Stomach (tissue), 9 donors: Measurements from ENCODE around the gene GDF15. TPM values are rescaled to one million over a fixed set of nuclear protein-coding genes. Genes with fewer than 3 reads are reported as not detected.
A peak's percentile ranks its signal among the peaks of the same experiment; 100 is the strongest.

Source experiments
- DNase-seq, 2 donors: peaks; one replicate each; pipeline versions ENCODE4 v3.0.0 to v3.0.0-alpha.2; 2013 to 2019
- H3K27ac ChIP-seq, 5 donors: fragments of 200-600 bp in 4 of 5; sonication (generic) in 4 of 5; one replicate each; pipeline ENCODE4 v1.5.1; 2013 to 2019; ENCODE audit warnings: mild to moderate bottlenecking in 1 of 5, moderate library complexity in 1 of 5
- H3K27me3 ChIP-seq, 3 donors: fragments of 200-600 bp; sonication (generic); one replicate each; pipeline ENCODE4 v1.5.1; 2017 to 2019; ENCODE audit warnings: mixed run types in 1 of 3
- H3K36me3 ChIP-seq, 4 donors: fragments of 200-600 bp; sonication (generic); 1 replicate in 3 of 4; 2 replicates in 1 of 4; pipeline ENCODE4 v1.5.1; 2016 to 2019
- H3K4me1 ChIP-seq, 4 donors: fragments of 200-600 bp; sonication (generic); one replicate each; pipeline ENCODE4 v1.5.1; 2016 to 2019
- H3K4me3 ChIP-seq, 4 donors: fragments of 200-600 bp; sonication (generic) in 3 of 4; one replicate each; pipeline ENCODE4 v1.5.1; 2016 to 2019; ENCODE audit warnings: mild to moderate bottlenecking in 1 of 4
- H3K9me3 ChIP-seq, 4 donors: fragments of 200-600 bp; sonication (generic); one replicate each; pipeline ENCODE4 v1.5.1; 2016 to 2019
- EP300 ChIP-seq: sonication (generic); formaldehyde crosslinking; IDR thresholded peaks from one replicate; pipeline ENCODE4 v1.6.1; 2017; ENCODE audit warnings: antibody characterized with exemption
- POLR2A ChIP-seq, 4 donors: fragments of 450-650 bp; IDR thresholded peaks; one replicate each; pipeline ENCODE4 v1.6.1; 2016; ENCODE audit warnings: antibody characterized with exemption in 4 of 4, control low read depth in 2 of 4, mild to moderate bottlenecking in 1 of 4, moderate library complexity in 1 of 4
- POLR2AphosphoS5 ChIP-seq, 3 donors: sonication (generic); formaldehyde crosslinking; IDR thresholded peaks; one replicate each; pipeline ENCODE4 v1.6.1; 2016; ENCODE audit warnings: antibody characterized with exemption in 3 of 3
- WGBS, 5 donors: extraction: QIAGEN DNeasy Blood & Tissue Kit in 3 of 5; methylation state at CpG; one replicate each; pipeline versions ENCODE4 v1.1.5 to v1.1.7; 2013 to 2018; 5-methylcytosine and 5-hydroxymethylcytosine counted together
- intact Hi-C: fragments of 100-400 bp; cut with DNase I; formaldehyde crosslinking; loops from one replicate; pipeline ENCODE4 v1.15.1; 2023; ENCODE audit warnings: low total_unique reads
- polyA plus RNA-seq, 3 donors: library from polyadenylated mRNA; stranded (reverse); fragments of 200-250 nt; gene quantifications; one replicate each; pipeline ENCODE4 v1.2.3, GENCODE V29; 2013
- total RNA-seq, 5 donors: library from RNA; depleted of rRNA; stranded (reverse); fragments of >200 nt; gene quantifications; one replicate each; pipeline versions ENCODE4 v1.1.0 to v1.2.3, GENCODE V29; 2014 to 2016
- TF ChIP-seq, protein P1 (sequence below), 7 experiments: fragments of 450-650 bp in 4 of 7; fragments of 200-600 bp in 3 of 7; sonication (generic) in 3 of 7; IDR thresholded peaks; one replicate each; pipeline ENCODE4 v1.5.1; 2016 to 2019; ENCODE audit warnings: antibody characterized with exemption in 7 of 7, control low read depth in 2 of 7, mild to moderate bottlenecking in 1 of 7
- donor health status: healthy with polysubstance abuse.
- donor health status: Bipolar disorder and iron deficiency.
- donor health status: healthy.

GDF15 gene
- total and polyA plus RNA-seq, 8 donors: 14.2 to 134 (median 45.7) TPM

DNA sequence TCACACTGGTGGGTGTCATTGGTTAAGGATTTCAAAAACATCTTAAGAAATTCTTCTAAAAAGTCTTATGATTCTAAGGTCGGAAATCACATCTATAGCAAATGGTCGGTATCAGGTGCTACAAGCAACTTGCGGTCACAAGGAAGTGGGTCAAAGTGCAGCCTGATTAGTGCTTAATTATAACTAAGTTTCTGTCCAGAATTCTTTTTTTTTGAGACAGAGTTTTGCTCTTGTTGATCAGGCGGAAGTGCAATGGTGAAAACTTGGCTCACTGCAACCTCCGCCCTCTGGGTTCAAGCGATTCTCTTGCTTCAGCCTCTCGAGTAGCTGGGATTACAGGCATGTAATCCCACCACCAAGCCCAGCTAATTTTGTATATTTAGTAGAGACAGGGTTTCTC is 1.2 kb upstream of the GDF15 start:
- Histone ChIP-seq H3K4me3 (no peak overlapping the region), H3K27ac (peak overlapping the region; percentile 77 to 84 (median 79)), H3K36me3 (peaks cover 0 to 13% (median 0%) of the 10 kb centered on the region in 4 donors), H3K27me3 (peaks cover 0 to 25% (median 0%) of the 10 kb centered on the region in 3 donors), H3K9me3 (no peaks in the 10 kb centered on the region), H3K4me1 (peaks cover 36 to 78% (median 53%) of the 10 kb centered on the region in 4 donors)
- DNase-seq: peak in 1 of 2 donors; percentile 80
- intact Hi-C loops: no loop called here
- TF ChIP-seq POLR2AphosphoS5 (IDR thresholded peaks at IDR 0.05) (peak in 1 of 3 donors; percentile 24), EP300 (no peak)
- TF ChIP-seq, protein P1, sequence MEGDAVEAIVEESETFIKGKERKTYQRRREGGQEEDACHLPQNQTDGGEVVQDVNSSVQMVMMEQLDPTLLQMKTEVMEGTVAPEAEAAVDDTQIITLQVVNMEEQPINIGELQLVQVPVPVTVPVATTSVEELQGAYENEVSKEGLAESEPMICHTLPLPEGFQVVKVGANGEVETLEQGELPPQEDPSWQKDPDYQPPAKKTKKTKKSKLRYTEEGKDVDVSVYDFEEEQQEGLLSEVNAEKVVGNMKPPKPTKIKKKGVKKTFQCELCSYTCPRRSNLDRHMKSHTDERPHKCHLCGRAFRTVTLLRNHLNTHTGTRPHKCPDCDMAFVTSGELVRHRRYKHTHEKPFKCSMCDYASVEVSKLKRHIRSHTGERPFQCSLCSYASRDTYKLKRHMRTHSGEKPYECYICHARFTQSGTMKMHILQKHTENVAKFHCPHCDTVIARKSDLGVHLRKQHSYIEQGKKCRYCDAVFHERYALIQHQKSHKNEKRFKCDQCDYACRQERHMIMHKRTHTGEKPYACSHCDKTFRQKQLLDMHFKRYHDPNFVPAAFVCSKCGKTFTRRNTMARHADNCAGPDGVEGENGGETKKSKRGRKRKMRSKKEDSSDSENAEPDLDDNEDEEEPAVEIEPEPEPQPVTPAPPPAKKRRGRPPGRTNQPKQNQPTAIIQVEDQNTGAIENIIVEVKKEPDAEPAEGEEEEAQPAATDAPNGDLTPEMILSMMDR (IDR thresholded peaks at IDR 0.05): no peak
- 31 to 61% (median 48%) methylated on average over 7 of the region's 7 CpGs for WGBS, 5 donors

DNA sequence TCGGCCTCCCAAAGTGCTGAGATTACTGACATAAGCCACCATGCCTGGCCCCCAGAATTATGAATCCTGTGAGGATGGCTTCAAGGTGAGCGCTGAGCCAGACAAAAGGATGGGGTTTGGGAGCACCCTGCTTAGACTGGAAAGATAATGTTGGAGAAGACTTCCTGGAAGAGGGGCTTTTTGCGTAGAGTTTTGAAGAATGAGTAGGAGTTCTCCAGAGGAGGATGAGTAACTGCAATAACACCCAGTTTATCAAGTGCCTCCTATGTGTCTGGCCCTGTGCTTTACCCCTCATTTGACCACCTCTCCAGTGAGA is 641 bp upstream of the GDF15 start:
- H3K27me3 ChIP-seq: peaks cover 0 to 25% (median 0%) of the 10 kb centered on the region in 3 donors
- no peak overlapping the region for H3K4me3 ChIP-seq
- peaks cover 31 to 73% (median 49%) of the 10 kb centered on the region in 4 donors for H3K4me1 ChIP-seq
- no peaks in the 10 kb centered on the region for H3K9me3 ChIP-seq
- intact Hi-C loops: no loop called here
- H3K27ac ChIP-seq: peak overlapping the region; percentile 77 to 84 (median 79)
- TF ChIP-seq POLR2AphosphoS5 (IDR thresholded peaks at IDR 0.05) (no peak), POLR2A (IDR thresholded peaks at IDR 0.05) (no peak)
- TF ChIP-seq, protein P1 (IDR thresholded peaks at IDR 0.05): no peak
- WGBS, 5 donors: 87 to 96% (median 94%) methylated on average over 2 to 3 of the region's 3 CpGs
- DNase-seq: no peak
- peaks cover 0 to 13% (median 0%) of the 10 kb centered on the region in 4 donors for H3K36me3 ChIP-seq

DNA sequence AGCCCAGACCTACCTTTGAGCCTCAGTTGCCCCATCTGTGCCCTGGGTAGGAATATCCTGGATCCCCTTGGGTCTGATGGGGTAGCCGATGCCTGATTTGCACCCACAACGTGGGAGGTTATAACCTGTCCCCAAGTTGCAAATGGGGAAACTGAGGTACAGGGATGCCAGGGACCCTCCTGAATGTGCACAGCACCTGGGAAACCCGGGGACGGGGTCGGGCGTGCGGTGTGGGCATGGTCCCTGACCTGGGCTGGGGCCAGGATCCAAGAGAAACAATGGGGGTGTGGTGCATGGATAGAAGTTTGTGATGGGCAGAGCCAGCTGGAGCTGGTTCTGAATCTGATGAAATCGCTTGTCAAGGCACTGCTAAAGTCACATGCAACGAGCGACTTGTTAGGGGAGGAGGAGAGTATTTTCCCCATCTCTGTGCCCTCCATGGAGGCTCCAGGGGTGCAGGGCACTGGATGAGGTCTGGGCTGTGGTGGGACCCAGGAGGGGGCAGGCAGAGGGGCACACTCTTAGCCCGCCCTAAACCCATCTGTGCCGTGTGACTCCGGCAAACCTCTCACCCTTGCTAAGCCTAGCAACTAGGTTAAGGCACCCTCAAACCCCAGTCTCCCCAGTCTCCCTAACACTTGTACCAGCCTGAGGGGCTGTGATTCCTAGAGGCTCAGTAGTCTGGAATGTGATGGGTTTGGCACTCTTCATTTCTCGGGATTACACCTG is 749 bp downstream of the GDF15 start:
- TF ChIP-seq EP300 (no peak), POLR2AphosphoS5 (IDR thresholded peaks at IDR 0.05) (peak in 1 of 3 donors; percentile 41)
- intact Hi-C loops: no loop called here
- H3K9me3 ChIP-seq: no peaks in the 10 kb centered on the region
- peak overlapping the region; percentile 42 to 60 (median 46) for H3K4me3 ChIP-seq
- peak overlapping the region; percentile 77 to 84 (median 79) for H3K27ac ChIP-seq
- H3K4me1 ChIP-seq: peaks cover 21 to 60% (median 40%) of the 10 kb centered on the region in 4 donors
- no peak for DNase-seq
- peaks cover 0 to 25% (median 0%) of the 10 kb centered on the region in 3 donors for H3K27me3 ChIP-seq
- H3K36me3 ChIP-seq: peaks cover 0 to 13% (median 0%) of the 10 kb centered on the region in 4 donors
- WGBS, 5 donors: 44 to 73% (median 51%) methylated on average over 13 to 14 of the region's 14 CpGs

DNA sequence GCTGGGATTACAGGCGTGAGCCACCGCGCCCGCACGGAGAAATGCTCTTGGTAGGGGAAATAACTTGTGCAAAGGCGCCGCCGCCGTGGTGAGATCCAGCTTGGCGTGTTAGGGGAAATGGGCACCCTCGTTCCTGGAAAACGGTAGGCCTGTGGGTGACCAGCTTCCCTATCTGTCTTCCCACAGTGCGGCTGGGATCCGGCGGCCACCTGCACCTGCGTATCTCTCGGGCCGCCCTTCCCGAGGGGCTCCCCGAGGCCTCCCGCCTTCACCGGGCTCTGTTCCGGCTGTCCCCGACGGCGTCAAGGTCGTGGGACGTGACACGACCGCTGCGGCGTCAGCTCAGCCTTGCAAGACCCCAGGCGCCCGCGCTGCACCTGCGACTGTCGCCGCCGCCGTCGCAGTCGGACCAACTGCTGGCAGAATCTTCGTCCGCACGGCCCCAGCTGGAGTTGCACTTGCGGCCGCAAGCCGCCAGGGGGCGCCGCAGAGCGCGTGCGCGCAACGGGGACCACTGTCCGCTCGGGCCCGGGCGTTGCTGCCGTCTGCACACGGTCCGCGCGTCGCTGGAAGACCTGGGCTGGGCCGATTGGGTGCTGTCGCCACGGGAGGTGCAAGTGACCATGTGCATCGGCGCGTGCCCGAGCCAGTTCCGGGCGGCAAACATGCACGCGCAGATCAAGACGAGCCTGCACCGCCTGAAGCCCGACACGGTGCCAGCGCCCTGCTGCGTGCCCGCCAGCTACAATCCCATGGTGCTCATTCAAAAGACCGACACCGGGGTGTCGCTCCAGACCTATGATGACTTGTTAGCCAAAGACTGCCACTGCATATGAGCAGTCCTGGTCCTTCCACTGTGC is 2.4 kb downstream of the GDF15 start:
- WGBS, 5 donors: 6 to 18% (median 10%) methylated on average over 33 to 86 of the region's 86 CpGs
- TF ChIP-seq POLR2AphosphoS5 (IDR thresholded peaks at IDR 0.05): peak in 2 of 3 donors; percentile 83 to 88
- TF ChIP-seq EP300: no peak
- TF ChIP-seq POLR2A (IDR thresholded peaks at IDR 0.05): peak in 1 of 4 donors; percentile 40
- TF ChIP-seq, protein P1 (IDR thresholded peaks at IDR 0.05): peak in 6 of 7 experiments; percentile 87 to 100 (median 100)
- no peaks in the 10 kb centered on the region for H3K9me3 ChIP-seq
- peak; percentile 88 to 95 for DNase-seq
- peaks cover 0 to 13% (median 0%) of the 10 kb centered on the region in 4 donors for H3K36me3 ChIP-seq
- peak overlapping the region; percentile 42 to 60 (median 46) for H3K4me3 ChIP-seq
- H3K4me1 ChIP-seq: peaks cover 29 to 68% (median 51%) of the 10 kb centered on the region in 4 donors
- intact Hi-C loops: no loop called here
- H3K27me3 ChIP-seq: peaks cover 0 to 14% (median 0%) of the 10 kb centered on the region in 3 donors
- peak overlapping the region; percentile 77 to 84 (median 79) for H3K27ac ChIP-seq
